Testis (tissue), 3 donors: ENCODE measurements around the gene OTOP3. TPM values are rescaled to one million over a fixed set of nuclear protein-coding genes. Genes with fewer than 3 reads are reported as not detected.

Experiments used
- DNase-seq: peaks from one replicate; pipeline ENCODE4 v3.0.0-alpha.2; 2019
- H3K27ac ChIP-seq, 2 donors: fragments of 200-600 bp; sonication (generic); one replicate each; pipeline ENCODE4 v1.5.1; 2019
- H3K27me3 ChIP-seq: fragments of 200-600 bp; sonication (generic); one replicate; pipeline ENCODE4 v1.5.1; 2019
- H3K36me3 ChIP-seq: fragments of 200-600 bp; sonication (generic); one replicate; pipeline ENCODE4 v1.5.1; 2017; ENCODE audit warnings: low read depth; ENCODE audit errors: missing control alignments
- H3K4me1 ChIP-seq: fragments of 200-600 bp; sonication (generic); one replicate; pipeline ENCODE4 v1.5.1; 2019
- H3K4me3 ChIP-seq, 2 donors: fragments of 200-600 bp; sonication (generic); one replicate each; pipeline ENCODE4 v1.5.1; 2017 to 2019
- H3K9me3 ChIP-seq: fragments of 200-600 bp; sonication (generic); one replicate; pipeline ENCODE4 v1.5.1; 2017
- POLR2A ChIP-seq: fragments of 450-650 bp; IDR thresholded peaks from one replicate; pipeline ENCODE4 v1.6.1; 2017; ENCODE audit warnings: antibody characterized with exemption, mild to moderate bottlenecking, moderate library complexity
- WGBS, 2 donors: methylation state at CpG; one replicate each; pipeline ENCODE4 v1.1.5; 2018; 5-methylcytosine and 5-hydroxymethylcytosine counted together
- intact Hi-C: fragments of 100-400 bp; cut with DNase I; formaldehyde crosslinking; loops from one replicate; pipeline ENCODE4 v1.15.1; 2023; ENCODE audit warnings: low total_unique reads
- polyA plus RNA-seq: library from polyadenylated mRNA; stranded (reverse); fragments of 350-450 nt; fragmentation: Illumina TruSeq; extraction: RNeasy Lipid Tissue Mini Kit (QIAGEN cat#74804); gene quantifications from one replicate; pipeline ENCODE4 v1.2.3, GENCODE V29; 2014; ENCODE audit warnings: low read depth, low replicate concordance; ENCODE audit not compliant: insufficient read depth
- total RNA-seq, 2 donors: library from RNA; depleted of rRNA; stranded (reverse); fragments of >200 nt; gene quantifications; one replicate each; pipeline ENCODE4 v1.2.3, GENCODE V29; 2016
- TF ChIP-seq, protein P1 (sequence below), 3 experiments: fragments of 450-650 bp in 2 of 3; fragments of 200-600 bp in 1 of 3; sonication (generic) in 1 of 3; IDR thresholded peaks; one replicate each; pipeline ENCODE4 v1.5.1; 2016 to 2019; ENCODE audit warnings: antibody characterized with exemption in 3 of 3, mild to moderate bottlenecking in 2 of 3, moderate library complexity in 1 of 3

OTOP3 gene
- total and polyA plus RNA-seq, 3 donors from 2014 or later, result 0.12 TPM; not detected in 2

DNA sequence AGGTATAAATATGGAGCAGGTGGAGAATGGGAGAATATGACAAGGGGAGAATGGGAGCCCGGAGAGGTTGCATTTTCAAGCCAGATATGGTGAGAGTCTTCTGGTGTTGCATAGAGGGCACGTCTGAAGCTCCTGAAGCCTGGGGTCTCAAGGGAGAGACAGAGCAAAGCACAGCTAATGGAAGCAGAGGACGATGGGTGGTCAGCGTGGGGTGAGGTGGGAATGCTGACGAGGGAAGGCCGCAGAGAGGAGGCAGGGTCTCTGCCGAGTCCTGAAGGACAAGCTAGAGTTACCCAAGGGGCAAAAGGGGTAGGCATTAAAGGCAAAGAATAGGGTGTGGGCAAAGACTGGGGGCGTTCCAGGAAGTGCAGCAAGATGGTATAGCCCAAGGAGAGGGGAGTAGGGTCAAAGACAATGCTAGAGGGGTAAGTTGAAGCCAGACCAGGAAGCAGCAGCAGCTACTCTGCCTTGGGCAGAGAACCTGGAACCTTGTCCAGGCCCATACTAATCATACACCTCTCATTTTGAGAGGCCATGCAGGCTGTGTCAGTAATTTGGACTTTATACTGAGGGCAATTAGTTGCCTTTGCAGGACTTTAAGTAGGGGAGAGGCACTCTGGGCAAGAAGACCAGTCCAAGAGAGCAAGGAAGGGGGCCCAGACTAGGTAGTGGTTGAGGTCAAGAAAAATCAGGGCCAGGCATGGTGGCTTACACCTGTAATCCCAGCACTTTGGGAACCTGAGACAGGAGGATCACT is 2.7 kb downstream of the OTOP3 start:
- H3K27ac ChIP-seq, result no peak overlapping the region
- no peaks in the 10 kb centered on the region for H3K27me3 ChIP-seq
- no peak for DNase-seq
- H3K36me3 ChIP-seq, result no peaks in the 10 kb centered on the region
- H3K4me3 ChIP-seq, result no peak overlapping the region
- no peaks in the 10 kb centered on the region for H3K4me1 ChIP-seq
- TF ChIP-seq, protein P1, sequence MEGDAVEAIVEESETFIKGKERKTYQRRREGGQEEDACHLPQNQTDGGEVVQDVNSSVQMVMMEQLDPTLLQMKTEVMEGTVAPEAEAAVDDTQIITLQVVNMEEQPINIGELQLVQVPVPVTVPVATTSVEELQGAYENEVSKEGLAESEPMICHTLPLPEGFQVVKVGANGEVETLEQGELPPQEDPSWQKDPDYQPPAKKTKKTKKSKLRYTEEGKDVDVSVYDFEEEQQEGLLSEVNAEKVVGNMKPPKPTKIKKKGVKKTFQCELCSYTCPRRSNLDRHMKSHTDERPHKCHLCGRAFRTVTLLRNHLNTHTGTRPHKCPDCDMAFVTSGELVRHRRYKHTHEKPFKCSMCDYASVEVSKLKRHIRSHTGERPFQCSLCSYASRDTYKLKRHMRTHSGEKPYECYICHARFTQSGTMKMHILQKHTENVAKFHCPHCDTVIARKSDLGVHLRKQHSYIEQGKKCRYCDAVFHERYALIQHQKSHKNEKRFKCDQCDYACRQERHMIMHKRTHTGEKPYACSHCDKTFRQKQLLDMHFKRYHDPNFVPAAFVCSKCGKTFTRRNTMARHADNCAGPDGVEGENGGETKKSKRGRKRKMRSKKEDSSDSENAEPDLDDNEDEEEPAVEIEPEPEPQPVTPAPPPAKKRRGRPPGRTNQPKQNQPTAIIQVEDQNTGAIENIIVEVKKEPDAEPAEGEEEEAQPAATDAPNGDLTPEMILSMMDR (IDR thresholded peaks at IDR 0.05), result no peak
- no peak for TF ChIP-seq POLR2A
- 68 to 71% methylated on average over 8 of the region's 8 CpGs for WGBS, 2 donors
- intact Hi-C loops, result no loop called here
- no peaks in the 10 kb centered on the region for H3K9me3 ChIP-seq

DNA sequence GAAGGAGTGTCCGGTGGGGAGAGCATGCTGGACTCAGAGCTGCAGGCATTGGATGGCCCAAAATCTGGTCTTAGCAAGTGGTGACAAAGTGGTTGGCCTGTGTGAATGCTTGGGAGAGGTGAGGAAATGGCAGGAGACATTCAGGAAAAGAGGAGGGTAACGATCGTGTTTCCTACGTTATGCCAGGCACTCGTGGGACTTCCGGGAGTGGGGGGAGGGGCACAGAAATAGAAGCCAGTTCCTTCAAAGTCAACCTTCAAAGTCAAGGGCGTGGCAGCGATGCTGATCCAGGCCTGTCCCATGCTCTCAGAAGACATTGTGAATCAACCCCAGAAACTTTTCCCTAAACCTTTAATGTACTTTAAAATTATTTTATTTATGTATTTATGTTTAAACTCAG is 3.8 kb downstream of the OTOP3 start:
- H3K36me3 ChIP-seq, result no peaks in the 10 kb centered on the region
- no peak for DNase-seq
- TF ChIP-seq, protein P1 (IDR thresholded peaks at IDR 0.05), result no peak
- no peak for TF ChIP-seq POLR2A
- H3K27ac ChIP-seq, result no peak overlapping the region
- no peaks in the 10 kb centered on the region for H3K9me3 ChIP-seq
- no peak overlapping the region for H3K4me3 ChIP-seq
- 58 to 62% methylated on average over 8 of the region's 8 CpGs for WGBS, 2 donors
- intact Hi-C loops, result no loop called here
- H3K27me3 ChIP-seq, result no peaks in the 10 kb centered on the region
- H3K4me1 ChIP-seq, result no peaks in the 10 kb centered on the region

DNA sequence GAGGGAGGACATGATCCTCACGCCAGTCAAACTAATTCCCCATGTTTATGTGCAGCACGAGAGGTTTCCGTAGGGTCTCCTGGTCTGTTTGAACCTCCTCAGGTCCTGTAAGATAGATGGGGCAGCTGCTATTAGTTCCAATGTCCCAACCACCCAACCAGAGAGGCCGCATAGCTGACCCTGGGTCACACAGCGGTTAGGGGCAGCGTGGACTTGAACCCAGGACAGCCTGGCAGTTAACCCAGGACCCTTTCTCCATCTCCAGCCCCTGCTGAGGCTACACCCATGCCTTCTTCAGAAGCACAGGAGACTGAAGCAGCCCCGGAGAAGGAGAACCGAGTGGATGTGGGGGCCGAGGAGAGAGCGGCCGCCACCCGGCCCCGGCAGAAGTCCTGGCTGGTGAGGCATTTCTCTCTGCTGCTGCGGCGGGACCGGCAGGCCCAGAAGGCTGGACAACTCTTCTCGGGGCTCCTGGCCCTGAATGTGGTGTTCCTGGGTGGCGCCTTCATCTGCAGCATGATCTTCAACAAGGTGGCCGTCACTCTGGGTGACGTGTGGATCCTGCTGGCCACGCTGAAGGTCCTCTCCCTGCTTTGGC is 5.5 kb downstream of the OTOP3 start:
- H3K27me3 ChIP-seq, result no peaks in the 10 kb centered on the region
- H3K4me1 ChIP-seq, result no peaks in the 10 kb centered on the region
- no peaks in the 10 kb centered on the region for H3K36me3 ChIP-seq
- no peak for DNase-seq
- no peaks in the 10 kb centered on the region for H3K9me3 ChIP-seq
- intact Hi-C loops, result no loop called here
- 78 to 80% methylated on average over 4 to 21 of the region's 21 CpGs for WGBS, 2 donors
- TF ChIP-seq, protein P1 (IDR thresholded peaks at IDR 0.05), result no peak
- no peak for TF ChIP-seq POLR2A
- no peak overlapping the region for H3K27ac ChIP-seq
- H3K4me3 ChIP-seq, result no peak overlapping the region

DNA sequence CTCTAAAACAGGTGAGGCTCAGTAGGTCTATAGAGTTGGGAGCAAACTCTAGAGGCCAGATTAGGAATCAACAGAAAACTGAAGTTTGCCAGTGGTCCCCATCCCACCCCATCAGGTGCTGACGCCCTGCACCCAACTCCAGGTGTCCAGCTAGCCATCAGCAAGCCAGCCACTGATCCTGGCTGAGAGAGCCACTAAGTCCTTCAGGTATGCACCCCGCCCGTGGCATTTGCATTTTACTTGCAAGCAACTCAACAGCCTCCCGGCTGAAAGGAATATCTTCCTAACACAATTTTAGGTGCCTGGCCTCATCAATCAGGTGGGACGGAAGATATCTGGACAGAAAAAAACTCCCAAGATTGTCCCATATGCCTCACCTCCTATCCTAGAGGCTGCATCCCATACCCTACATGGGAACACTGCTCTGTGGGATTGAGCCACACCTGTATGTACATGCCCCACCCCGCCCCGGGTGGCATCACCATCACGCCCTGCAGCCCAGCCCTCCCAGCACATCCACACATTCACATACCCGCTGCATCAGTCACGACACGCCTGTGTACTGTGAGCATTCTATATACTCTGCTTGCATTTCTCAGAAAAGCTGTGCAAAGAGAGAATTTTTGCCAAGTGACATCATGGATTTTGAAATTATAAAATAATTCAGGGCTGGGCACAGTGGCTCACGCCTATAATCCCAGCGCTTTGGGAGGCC is 8.3 kb downstream of the OTOP3 start:
- H3K27me3 ChIP-seq, result no peaks in the 10 kb centered on the region
- 78% methylated on average over 12 to 13 of the region's 13 CpGs for WGBS, 2 donors

More for the DNA sequence above, 8.3 kb downstream of the OTOP3 start:
- no peaks in the 10 kb centered on the region for H3K9me3 ChIP-seq
- TF ChIP-seq, protein P1 (IDR thresholded peaks at IDR 0.05), result no peak
- no peak for TF ChIP-seq POLR2A
- no peak overlapping the region for H3K4me3 ChIP-seq
- H3K27ac ChIP-seq, result no peak overlapping the region
- no peak for DNase-seq
- intact Hi-C loops, result no loop called here
- H3K36me3 ChIP-seq, result no peaks in the 10 kb centered on the region
- no peaks in the 10 kb centered on the region for H3K4me1 ChIP-seq
